GM21786 (cell line): ENCODE measurements around the gene LITAF.
"Not testable (repeated sequence)": the region's sequence is repeated elsewhere in the genome, so short reads cannot be mapped to it uniquely, and the experiment has no call there.

ENCODE experiments used
- ATAC-seq: cut with Tn5 transposase; IDR thresholded peaks from one replicate; pipeline ENCODE4 v1.9.1; 2021; ENCODE audit not compliant: unreplicated experiment

LITAF gene

DNA sequence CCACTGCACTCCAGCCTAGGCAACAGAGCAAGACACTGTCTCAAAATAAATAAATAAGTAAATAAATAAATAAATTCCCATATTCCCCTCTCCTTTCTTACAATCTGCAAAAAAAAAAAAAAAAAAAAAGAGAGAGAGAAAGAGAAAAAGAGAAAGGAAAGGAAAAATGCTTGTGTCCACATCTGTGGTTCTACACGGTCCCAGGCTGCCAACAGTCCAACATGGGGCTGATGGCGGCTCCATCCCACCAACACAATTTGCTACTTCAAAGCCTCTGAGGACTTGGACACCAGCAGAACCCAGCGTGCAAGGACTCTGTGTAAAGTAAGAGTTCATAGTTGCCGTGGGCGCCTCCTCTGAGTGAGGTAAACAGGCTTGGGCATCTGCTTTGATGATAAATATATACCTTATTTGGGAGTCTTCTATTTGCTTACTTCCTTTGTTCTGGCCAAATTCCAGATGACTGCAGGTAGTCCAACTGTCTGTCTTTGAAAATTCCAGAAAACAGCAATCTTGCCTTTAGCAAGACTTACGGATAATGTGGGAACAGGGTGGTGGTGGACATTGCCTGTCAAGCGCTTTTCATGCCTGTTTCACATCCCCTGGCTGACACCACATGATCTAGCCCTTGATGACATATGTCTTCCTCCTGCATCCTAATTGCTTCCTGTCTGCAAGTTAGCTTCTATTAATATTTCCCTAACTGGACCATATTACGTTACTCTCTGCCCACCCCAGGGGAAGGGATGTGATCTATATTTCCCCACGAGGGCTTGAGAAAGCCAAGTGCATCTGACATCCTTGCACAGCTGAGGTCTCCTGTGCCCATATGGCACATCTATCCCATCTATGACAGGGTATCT, 10.1 kb downstream of the LITAF start:
- ATAC-seq = peak; percentile 71

DNA sequence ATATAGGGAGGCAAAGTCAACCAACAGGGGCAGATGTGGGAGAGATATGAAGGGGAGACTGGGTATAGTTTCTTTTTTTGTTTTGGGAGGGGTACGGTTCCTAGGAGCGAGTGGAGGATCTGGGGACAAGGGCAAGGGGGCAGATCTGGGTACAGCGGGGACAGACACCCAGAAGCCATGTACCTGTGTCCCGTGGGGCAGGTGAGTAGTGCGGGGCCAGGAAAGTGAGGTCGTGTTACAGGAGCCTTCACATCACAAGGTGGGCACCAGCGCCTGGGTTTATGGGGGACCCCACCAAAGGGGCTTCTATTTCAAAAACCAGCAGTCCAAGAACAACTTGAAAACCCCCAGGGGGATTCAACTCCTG, 11.5 kb downstream of the LITAF start:
- no peak for ATAC-seq

GRCh38 chr16:11572301-11572995, 14.3 kb downstream of the LITAF start:
- ATAC-seq = no peak

GRCh38 chr16:11571549-11571948, 15.2 kb downstream of the LITAF start:
- ATAC-seq = no peak

DNA sequence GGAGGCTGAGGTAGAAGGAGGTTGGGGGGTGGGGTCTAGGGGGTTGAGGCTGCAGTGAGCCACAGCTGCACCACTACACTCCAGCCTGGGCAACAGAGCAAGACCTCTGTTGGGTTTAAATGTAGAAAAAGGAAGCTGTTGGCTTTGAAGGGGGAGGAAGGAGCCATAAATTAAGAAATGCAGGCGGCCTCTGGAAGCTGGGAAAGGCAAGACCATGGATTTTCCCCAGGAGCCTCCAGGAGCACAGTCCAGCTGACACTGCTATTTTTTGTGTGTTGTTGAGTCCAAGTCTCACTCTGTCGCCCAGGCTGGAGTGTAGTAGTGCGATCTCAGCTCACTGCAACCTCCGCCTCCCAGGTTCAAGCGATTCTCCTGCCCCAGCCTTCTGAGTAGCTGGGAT, 15.9 kb downstream of the LITAF start:
- ATAC-seq = no peak

DNA sequence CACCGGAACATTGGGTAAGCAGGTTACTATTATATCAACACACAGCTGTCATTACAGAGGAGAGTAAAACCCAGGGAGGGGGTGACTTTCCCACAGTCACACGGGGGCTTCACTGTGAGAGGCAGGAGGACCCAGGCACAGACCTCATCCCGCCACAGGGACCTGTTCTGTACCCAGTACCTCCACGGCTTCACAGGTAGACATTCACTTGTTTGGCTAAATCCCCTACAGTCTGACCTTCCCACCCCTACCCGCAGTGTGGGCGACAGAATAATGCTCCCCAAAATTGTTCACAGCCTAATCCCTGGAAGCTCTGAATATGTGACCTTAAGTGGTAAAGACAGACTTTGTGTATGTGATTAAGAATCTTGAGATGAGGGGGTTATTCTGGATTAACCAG, 16.5 kb downstream of the LITAF start:
- ATAC-seq = no peak

GRCh38 chr16:11566398-11566797, 20.3 kb downstream of the LITAF start:
- no peak for ATAC-seq

GRCh38 chr16:11565665-11566064, 21.1 kb downstream of the LITAF start:
- ATAC-seq = no peak

DNA sequence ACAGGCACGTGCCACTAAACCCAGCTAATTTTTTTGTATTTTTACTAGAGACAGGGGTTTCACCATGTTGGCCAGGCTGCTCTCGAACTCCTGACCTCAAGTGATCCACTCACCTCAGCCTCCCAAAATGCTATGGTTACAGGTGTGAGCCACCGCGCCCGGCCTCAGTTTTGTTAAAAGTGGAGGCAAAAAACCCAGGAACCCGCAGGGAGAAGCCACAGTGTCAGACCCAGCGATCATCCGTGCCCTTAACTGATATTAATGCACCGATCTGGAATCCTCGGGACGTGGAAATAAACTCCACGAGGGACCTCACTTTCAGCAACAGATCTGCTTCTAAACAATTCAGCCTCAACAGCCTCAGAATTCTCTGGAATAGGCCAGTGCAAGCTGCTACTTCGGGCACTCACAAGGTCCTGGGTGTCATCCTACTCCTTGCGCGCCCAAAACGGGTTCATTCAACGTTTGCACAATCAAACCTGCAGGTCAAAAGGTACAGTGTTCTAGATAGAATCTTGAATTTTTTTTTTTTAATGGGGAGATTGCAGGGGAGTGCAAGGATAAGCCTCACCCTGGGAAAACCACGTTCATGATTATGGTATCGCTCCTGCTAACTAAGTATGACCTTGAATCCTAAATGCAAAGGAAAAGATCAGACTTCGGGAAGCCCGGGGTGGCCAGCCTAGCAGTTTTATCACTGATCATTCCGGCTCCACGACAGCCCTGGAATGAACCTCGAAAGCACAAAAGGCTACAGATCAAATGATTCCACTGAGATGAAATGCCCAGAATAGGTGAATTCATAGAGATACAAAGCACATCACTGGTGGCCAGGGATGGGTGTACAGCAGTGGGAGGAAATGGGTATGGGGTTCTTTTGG, 22.4 kb downstream of the LITAF start:
- ATAC-seq = no peak

- no peak for ATAC-seq
Measured at GRCh38 chr16:11563493-11564040, 23.2 kb downstream of the LITAF start.

DNA sequence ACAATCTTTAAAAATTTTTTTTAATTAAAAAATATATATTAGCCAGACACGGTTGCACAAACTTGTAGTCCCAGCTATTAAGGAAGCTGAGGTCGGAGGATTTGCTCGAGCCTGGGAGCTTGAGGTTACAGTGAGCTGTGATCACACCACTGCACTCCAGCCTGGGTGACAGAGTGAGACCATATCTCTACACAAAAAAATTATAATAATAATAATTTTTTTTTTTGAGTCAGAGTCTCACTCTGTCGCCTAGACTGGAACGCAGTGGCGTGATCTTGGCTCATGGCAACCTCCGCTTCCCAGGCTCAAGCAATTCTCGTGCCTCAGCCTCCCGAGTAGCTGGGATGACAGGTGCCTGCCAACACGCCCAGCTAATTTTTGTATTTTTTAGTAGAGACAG, 23.8 kb downstream of the LITAF start:
- no peak for ATAC-seq

DNA sequence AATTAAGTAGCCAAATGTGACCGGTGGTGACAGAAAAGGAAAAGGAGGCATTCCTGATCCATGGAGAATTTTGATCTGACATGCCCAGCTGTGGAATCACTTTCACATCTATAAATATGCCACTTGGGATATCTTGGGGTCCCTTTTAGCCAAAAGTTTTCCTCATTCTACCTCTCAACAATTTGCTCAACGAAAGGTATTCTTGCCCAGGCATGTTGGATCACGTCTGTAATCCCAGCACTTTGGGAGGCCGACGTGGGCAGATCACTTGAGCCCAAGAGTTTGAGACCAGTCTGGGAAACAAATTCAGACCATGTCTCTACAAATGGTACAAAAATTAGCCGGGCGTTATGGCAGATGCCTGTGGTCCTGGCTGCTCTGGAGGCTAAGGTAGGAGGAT, 24.3 kb downstream of the LITAF start:
- ATAC-seq = no peak

- no peak for ATAC-seq
Measured at GRCh38 chr16:11561856-11562255, 24.9 kb downstream of the LITAF start.

GRCh38 chr16:11561454-11561805, 25.3 kb downstream of the LITAF start:
- ATAC-seq = no peak

DNA sequence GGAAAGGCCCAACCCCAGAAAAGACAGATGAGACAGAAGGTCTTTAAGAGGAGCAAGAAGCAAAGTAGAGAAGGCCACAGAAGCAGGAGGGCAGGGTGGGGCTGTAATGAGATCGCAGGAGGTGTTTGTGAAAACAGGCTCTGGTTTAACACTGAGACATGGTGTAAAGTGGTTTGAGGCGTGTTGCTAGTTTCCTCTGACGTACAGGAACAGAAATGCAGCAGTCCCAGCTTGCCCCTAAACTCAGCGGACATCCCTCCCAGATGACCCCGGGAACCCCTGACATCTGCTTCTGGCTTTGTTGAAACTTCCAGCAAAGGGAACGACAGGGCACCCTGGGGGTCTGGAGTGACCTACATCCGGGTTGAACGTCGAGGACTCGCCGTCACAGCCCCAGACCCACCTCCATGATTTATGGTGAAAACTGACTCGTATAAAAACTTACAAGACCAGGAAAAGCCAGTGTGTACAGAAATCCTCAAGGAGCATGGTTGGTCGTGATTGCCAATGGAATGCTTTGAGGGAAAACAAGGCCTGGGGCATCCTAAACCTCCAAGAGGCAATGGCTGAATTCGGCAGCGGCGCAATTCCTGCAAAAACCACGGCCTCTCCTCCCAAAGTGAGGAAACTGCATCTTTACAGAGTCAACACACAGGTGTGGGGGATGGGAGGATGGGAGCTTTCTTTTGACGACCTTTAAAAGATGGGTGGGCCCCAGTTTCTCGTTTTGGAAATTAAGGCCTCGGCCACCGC, 25.8 kb downstream of the LITAF start:
- ATAC-seq = no peak

- ATAC-seq = not testable (repeated sequence)
Measured at GRCh38 chr16:11558308-11558823, 28.4 kb downstream of the LITAF start.

GRCh38 chr16:11557801-11558200, 28.9 kb downstream of the LITAF start:
- ATAC-seq = no peak

GRCh38 chr16:11556945-11557720, 29.6 kb downstream of the LITAF start:
- no peak for ATAC-seq

GRCh38 chr16:11556214-11556819, 30.4 kb downstream of the LITAF start:
- ATAC-seq = no peak
